Thoracic aorta (tissue), 2 donors: ENCODE results near the gene AMY1C. TPM values are rescaled to one million over a fixed set of nuclear protein-coding genes. Genes with fewer than 3 reads are reported as not detected.

Experiments
- ATAC-seq: fragments of 150-250 bp; one replicate; pipeline ENCODE4 v1.8.0; 2017; ENCODE audit warnings: low read depth; ENCODE audit not compliant: insufficient number of reproducible peaks, low FRiP score
- DNase-seq: peaks from one replicate; pipeline ENCODE4 v3.0.0-alpha.2; 2020; ENCODE audit warnings: low spot score
- H3K27ac ChIP-seq, 2 donors: fragments of 200-600 bp; sonication (generic); 1 replicate in 1 of 2; 2 replicates in 1 of 2; pipeline ENCODE4 v1.5.1; 2016; ENCODE audit warnings: mild to moderate bottlenecking in 2 of 2, moderate library complexity in 2 of 2
- H3K27me3 ChIP-seq: fragments of 200-600 bp; sonication (generic); replicated peaks from 2 replicates; pipeline ENCODE4 v1.6.0; 2016; ENCODE audit warnings: mild to moderate bottlenecking; ENCODE audit not compliant: insufficient read depth
- H3K36me3 ChIP-seq: fragments of 200-600 bp; sonication (generic); one replicate; pipeline ENCODE4 v1.5.1; 2016
- H3K4me1 ChIP-seq, 2 donors: fragments of 200-600 bp; sonication (generic); 1 replicate in 1 of 2; 2 replicates in 1 of 2; pipeline versions ENCODE4 v1.5.1 to v1.6.0; 2016; ENCODE audit warnings: low read depth in 2 of 2, mild to moderate bottlenecking in 1 of 2; ENCODE audit not compliant: control insufficient read depth in 1 of 2
- H3K4me3 ChIP-seq: fragments of 200-600 bp; sonication (generic); 2 replicates; pipeline ENCODE4 v1.5.1; 2016; ENCODE audit warnings: mild to moderate bottlenecking
- H3K9me3 ChIP-seq: fragments of 200-600 bp; sonication (generic); 2 replicates; pipeline ENCODE4 v1.5.1; 2016
- total RNA-seq, 2 donors: library from RNA; depleted of rRNA; stranded (reverse); fragments of >200 nt; gene quantifications; one replicate each; pipeline versions ENCODE4 v1.1.0 to v1.2.3, GENCODE V29; 2016
- TF ChIP-seq, protein P1 (sequence below): fragments of 200-600 bp; sonication (generic); IDR thresholded peaks from one replicate; pipeline ENCODE4 v1.5.1; 2019; ENCODE audit warnings: antibody characterized with exemption

AMY1C gene
- total RNA-seq, 2 donors from 2014 or later: not detected

DNA sequence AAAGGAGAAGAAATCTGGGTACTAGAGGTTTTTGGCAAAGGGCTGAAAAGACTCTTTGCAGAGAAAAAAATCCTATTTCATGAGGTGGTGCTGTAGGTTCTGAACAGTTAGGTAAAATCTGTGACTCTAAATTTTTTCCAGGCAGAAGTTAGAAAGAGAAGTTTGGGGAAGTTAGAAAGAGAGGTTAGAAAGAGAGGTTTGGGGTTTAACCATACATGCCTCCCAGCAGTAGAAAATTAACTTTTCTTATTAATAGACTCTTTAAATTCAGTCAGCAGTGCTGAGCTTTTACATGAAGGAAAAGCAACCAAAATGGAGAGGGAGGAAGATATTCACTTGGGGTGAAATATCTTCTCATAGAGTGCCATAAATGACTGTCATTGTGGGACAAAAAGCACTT is 12.2 kb downstream of the AMY1C start:
- Histone ChIP-seq H3K36me3 (no peaks in the 10 kb centered on the region), H3K4me1 (no peaks in the 10 kb centered on the region), H3K9me3 (no peaks in the 10 kb centered on the region), H3K27ac (no peak overlapping the region), H3K27me3 (no peaks in the 10 kb centered on the region), H3K4me3 (no peak overlapping the region)
- ATAC-seq (no peak), DNase-seq (no peak)
- TF ChIP-seq, protein P1, sequence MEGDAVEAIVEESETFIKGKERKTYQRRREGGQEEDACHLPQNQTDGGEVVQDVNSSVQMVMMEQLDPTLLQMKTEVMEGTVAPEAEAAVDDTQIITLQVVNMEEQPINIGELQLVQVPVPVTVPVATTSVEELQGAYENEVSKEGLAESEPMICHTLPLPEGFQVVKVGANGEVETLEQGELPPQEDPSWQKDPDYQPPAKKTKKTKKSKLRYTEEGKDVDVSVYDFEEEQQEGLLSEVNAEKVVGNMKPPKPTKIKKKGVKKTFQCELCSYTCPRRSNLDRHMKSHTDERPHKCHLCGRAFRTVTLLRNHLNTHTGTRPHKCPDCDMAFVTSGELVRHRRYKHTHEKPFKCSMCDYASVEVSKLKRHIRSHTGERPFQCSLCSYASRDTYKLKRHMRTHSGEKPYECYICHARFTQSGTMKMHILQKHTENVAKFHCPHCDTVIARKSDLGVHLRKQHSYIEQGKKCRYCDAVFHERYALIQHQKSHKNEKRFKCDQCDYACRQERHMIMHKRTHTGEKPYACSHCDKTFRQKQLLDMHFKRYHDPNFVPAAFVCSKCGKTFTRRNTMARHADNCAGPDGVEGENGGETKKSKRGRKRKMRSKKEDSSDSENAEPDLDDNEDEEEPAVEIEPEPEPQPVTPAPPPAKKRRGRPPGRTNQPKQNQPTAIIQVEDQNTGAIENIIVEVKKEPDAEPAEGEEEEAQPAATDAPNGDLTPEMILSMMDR: no peak

DNA sequence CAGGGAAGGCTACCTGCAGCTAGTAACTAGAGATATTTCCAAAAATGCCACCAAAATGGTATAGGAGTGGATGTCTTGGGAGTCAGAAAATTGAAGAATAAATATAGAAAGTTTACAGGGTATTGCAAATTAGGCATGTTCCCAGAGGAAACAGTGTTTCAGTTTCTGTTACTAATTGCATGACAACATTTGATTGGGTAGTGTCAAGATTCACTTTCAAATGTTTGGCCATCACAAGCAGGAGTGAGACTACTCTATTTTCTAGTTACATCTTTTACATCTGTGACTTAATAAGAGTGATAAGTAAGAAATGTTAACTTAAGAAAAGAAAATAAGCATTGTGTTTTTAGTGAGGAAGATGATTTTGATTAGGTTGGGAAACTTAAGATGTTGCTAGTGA is 30.2 kb downstream of the AMY1C start:
- H3K36me3 ChIP-seq: no peaks in the 10 kb centered on the region
- H3K4me1 ChIP-seq: no peaks in the 10 kb centered on the region
- TF ChIP-seq, protein P1: no peak
- no peak for DNase-seq
- H3K4me3 ChIP-seq: no peak overlapping the region
- ATAC-seq: no peak
- H3K27ac ChIP-seq: no peak overlapping the region
- no peaks in the 10 kb centered on the region for H3K27me3 ChIP-seq
- no peaks in the 10 kb centered on the region for H3K9me3 ChIP-seq

DNA sequence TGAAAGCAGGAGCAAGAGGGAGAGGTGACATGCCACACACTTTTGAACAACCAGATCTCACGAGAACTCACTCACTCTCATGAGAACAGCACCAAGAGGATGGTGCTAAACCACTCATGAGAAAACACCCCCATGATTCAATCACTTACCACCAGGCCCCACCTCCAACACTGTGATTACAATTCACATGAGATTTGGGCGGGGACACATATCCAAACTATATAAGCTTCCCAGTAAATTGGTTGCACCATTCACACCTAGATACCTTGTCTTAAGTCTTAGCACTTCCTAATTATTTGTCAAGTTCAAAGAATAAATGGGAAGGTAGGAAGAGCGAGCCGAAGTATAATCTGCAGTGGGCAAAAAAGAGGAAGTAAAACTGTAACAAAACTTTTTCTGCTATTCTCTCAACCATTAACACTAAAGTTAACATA is 34.3 kb downstream of the AMY1C start:
- TF ChIP-seq, protein P1: no peak
- ATAC-seq (no peak), DNase-seq (no peak)
- Histone ChIP-seq H3K4me3 (no peak overlapping the region), H3K27ac (no peak overlapping the region), H3K9me3 (no peaks in the 10 kb centered on the region), H3K36me3 (no peaks in the 10 kb centered on the region), H3K4me1 (no peaks in the 10 kb centered on the region), H3K27me3 (no peaks in the 10 kb centered on the region)

DNA sequence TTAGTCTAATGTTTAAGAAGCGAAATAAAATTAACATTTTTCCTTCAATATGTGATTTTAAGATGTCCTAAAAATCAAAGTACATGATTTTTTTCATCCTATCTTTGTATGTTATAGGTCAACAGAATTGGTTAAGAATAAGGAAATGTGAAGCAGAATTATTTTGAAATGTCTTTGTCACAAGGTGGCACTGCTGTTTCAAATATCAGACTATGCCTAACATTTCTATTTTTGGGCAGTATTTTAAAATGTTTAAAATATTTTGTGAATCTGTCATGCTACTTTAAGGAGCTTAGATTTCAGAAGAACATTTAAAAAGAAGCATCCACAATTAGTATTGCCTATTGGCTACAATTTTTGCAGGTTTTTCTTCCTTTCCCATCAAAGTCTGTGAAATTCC is 38.7 kb downstream of the AMY1C start:
- Histone ChIP-seq H3K9me3 (no peaks in the 10 kb centered on the region), H3K27me3 (no peaks in the 10 kb centered on the region), H3K36me3 (no peaks in the 10 kb centered on the region), H3K4me1 (no peaks in the 10 kb centered on the region), H3K4me3 (no peak overlapping the region), H3K27ac (no peak overlapping the region)
- DNase-seq (no peak), ATAC-seq (no peak)
- TF ChIP-seq, protein P1: no peak

DNA sequence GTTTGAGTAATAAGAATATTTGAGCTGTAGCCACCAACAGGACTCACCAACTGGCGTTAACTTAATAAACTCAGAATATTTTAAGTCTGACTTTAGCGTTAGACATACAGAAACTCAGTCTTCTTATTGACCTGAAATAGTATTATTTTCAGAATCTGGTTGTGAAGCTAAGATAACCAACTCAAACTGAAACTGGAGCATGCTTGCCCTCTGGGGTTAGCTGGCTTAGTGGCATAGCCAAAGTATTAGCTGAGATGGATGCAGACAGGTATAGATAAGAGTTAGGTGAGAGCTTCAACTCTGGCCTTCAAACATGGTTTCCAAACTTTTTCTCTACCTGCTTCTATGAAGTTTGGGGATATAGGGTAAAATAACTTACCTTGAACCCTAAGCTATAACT is 40.5 kb downstream of the AMY1C start:
- no peak for ATAC-seq

More for the DNA sequence above, 40.5 kb downstream of the AMY1C start:
- no peak for DNase-seq
- H3K27ac ChIP-seq: no peak overlapping the region
- no peaks in the 10 kb centered on the region for H3K36me3 ChIP-seq
- no peaks in the 10 kb centered on the region for H3K27me3 ChIP-seq
- H3K9me3 ChIP-seq: no peaks in the 10 kb centered on the region
- H3K4me3 ChIP-seq: no peak overlapping the region
- TF ChIP-seq, protein P1: no peak
- no peaks in the 10 kb centered on the region for H3K4me1 ChIP-seq

Other genes starting within 250 kb of the AMY1C start
- 10 to 100 TPM; 38.6 to 41.1 TPM for gene RNPC3, start 224.2 kb upstream of the AMY1C start, total RNA-seq
- gene AMY2B, start 178.3 kb upstream of the AMY1C start, total RNA-seq: 10 to 100 TPM; 16.9 to 17.1 TPM
- gene AMY2A, start 132.5 kb upstream of the AMY1C start, total RNA-seq: 1 to 10 TPM in 1 of 2 donors, not detected in 1; 4.7 TPM
- not detected for gene AMY1A, start 94.1 kb upstream of the AMY1C start, total RNA-seq
- not detected for gene AMY1B, start 53.7 kb upstream of the AMY1C start, total RNA-seq